Keratinocyte (primary cell): Measurements from ENCODE around the gene CHN2. TPM values are rescaled to one million over a fixed set of nuclear protein-coding genes. Genes with fewer than 3 reads are reported as not detected.
"Not testable (repeated sequence)": the region's sequence is repeated elsewhere in the genome, so short reads cannot be mapped to it uniquely, and the experiment has no call there.

Experiments used
- DNase-seq: peaks from one replicate; pipeline ENCODE4 v3.0.0-alpha.2; 2011; ENCODE audit warnings: low read depth, missing footprints, low spot score
- FAIRE-seq: peaks from 2 replicates; lab custom pipeline; 2011; peaks lifted over from hg19 to GRCh38; lab: Jason Lieb, UNC
- H2AFZ ChIP-seq: 2 replicates; pipeline ENCODE4 v1.6.0; 2012; ENCODE audit warnings: low read length, control low read depth, inconsistent platforms; ENCODE audit not compliant: control insufficient read depth
- H3K27ac ChIP-seq: 2 replicates; pipeline ENCODE4 v1.5.1; 2011; ENCODE audit warnings: low read length; ENCODE audit not compliant: control insufficient read depth, insufficient read depth
- H3K27me3 ChIP-seq: 3 replicates; pipeline ENCODE4 v1.6.0; 2011; ENCODE audit warnings: low read length; ENCODE audit not compliant: control insufficient read depth, insufficient read depth; ENCODE audit errors: extremely low read depth
- H3K36me3 ChIP-seq, 2 experiments: 2 replicates in 1 of 2; 3 replicates in 1 of 2; pipeline ENCODE4 v1.5.1; 2011; ENCODE audit warnings: low read length in 2 of 2, mild to moderate bottlenecking in 1 of 2; ENCODE audit not compliant: control insufficient read depth in 2 of 2, insufficient read depth in 2 of 2; ENCODE audit errors: extremely low read depth in 1 of 2
- H3K4me1 ChIP-seq: 3 replicates; pipeline ENCODE4 v1.5.1; 2011; ENCODE audit warnings: low read length; ENCODE audit not compliant: control insufficient read depth, insufficient read depth; ENCODE audit errors: extremely low read depth
- H3K4me2 ChIP-seq: 3 replicates; pipeline ENCODE4 v1.6.0; 2011; ENCODE audit warnings: low read depth, low read length; ENCODE audit not compliant: control insufficient read depth, insufficient read depth; ENCODE audit errors: extremely low read depth
- H3K4me3 ChIP-seq, 3 experiments: fragments of 200-600 bp in 1 of 3; sonication (generic) in 1 of 3; 2 replicates in 2 of 3; 3 replicates in 1 of 3; pipeline ENCODE4 v1.5.1; 2011 to 2016; ENCODE audit warnings: low read length in 3 of 3, mild to moderate bottlenecking in 3 of 3, control low read depth in 2 of 3, inconsistent platforms in 1 of 3, low read depth in 1 of 3, mixed read lengths in 1 of 3, mixed run types in 1 of 3, moderate library complexity in 1 of 3; ENCODE audit not compliant: control insufficient read depth in 2 of 3, insufficient read depth in 2 of 3; ENCODE audit errors: extremely low read depth in 1 of 3
- H3K79me2 ChIP-seq: 2 replicates; pipeline ENCODE4 v1.6.0; 2012; ENCODE audit warnings: low read length; ENCODE audit not compliant: control insufficient read depth, insufficient read depth
- H3K9ac ChIP-seq: 3 replicates; pipeline ENCODE4 v1.6.0; 2011; ENCODE audit warnings: low read length; ENCODE audit not compliant: control insufficient read depth, insufficient read depth; ENCODE audit errors: extremely low read depth
- H3K9me1 ChIP-seq: 3 replicates; pipeline ENCODE4 v1.6.0; 2011; ENCODE audit warnings: low read length; ENCODE audit not compliant: control insufficient read depth, insufficient read depth; ENCODE audit errors: extremely low read depth
- H3K9me3 ChIP-seq: 2 replicates; pipeline ENCODE4 v1.5.1; 2012; ENCODE audit warnings: low read depth, low read length; ENCODE audit not compliant: control insufficient read depth
- H4K20me1 ChIP-seq: 3 replicates; pipeline ENCODE4 v1.6.0; 2011; ENCODE audit warnings: low read length; ENCODE audit not compliant: control insufficient read depth, insufficient read depth; ENCODE audit errors: extremely low read depth
- CTCF ChIP-seq, 3 experiments: IDR thresholded peaks in 1 of 3; conservative IDR thresholded peaks in 1 of 3; optimal IDR thresholded peaks in 1 of 3; 2 replicates in 2 of 3; 3 replicates in 1 of 3; pipeline versions ENCODE3 to v1.5.1; 2011; ENCODE audit warnings: low read length in 3 of 3, mild to moderate bottlenecking in 3 of 3, moderate library complexity in 2 of 3, control low read depth in 1 of 3, inconsistent platforms in 1 of 3; ENCODE audit not compliant: insufficient read depth in 2 of 3; ENCODE audit errors: extremely low read depth in 1 of 3
- EZH2 ChIP-seq: IDR thresholded peaks from one replicate; pipeline ENCODE4 v1.6.1; 2012; ENCODE audit warnings: inconsistent platforms, mild to moderate bottlenecking, low read length, moderate library complexity
- dilution Hi-C: fragments of 300-500 bp; cut with MboI; formaldehyde crosslinking; loops from one replicate; pipeline ENCODE4 v1.7.0; 2020; ENCODE audit warnings: low sequenced_read_pairs; ENCODE audit not compliant: extremely low pct_ligation_motif_present
- polyA plus RNA-seq, 5 experiments: library from polyadenylated mRNA; depleted of rRNA in 3 of 5; stranded (reverse) in 3 of 5; stranded (forward) in 1 of 5; unstranded in 1 of 5; fragments of >200 nt; gene quantifications; 1 replicate in 1 of 5; 2 replicates in 3 of 5; 3 replicates in 1 of 5; pipeline versions ENCODE4 v1.2.1 to v1.2.3, GENCODE V29; 2011 to 2012; ENCODE audit warnings: missing spikeins in 2 of 5, low read depth in 1 of 5, low replicate concordance in 1 of 5

Gene CHN2
- polyA plus RNA-seq, 1 donor (not counting 4 experiments of a cell fraction or from before 2014, with no cell fraction given), result 1.8 TPM

- Histone ChIP-seq H3K4me2 (no peak overlapping the region), H3K9ac (no peak overlapping the region), H2AFZ (no peak overlapping the region), H3K4me1 (no peaks in the 10 kb centered on the region), H4K20me1 (no peaks in the 10 kb centered on the region), H3K79me2 (no peaks in the 10 kb centered on the region), H3K9me3 (no peaks in the 10 kb centered on the region), H3K27ac (no peak overlapping the region), H3K27me3 (no peaks in the 10 kb centered on the region), H3K4me3 (no peak overlapping the region), H3K36me3 (no peaks in the 10 kb centered on the region), H3K9me1 (no peaks in the 10 kb centered on the region)
- DNase-seq, result no peak
- FAIRE-seq, result no peak
- dilution Hi-C loops, result no loop called here
- TF ChIP-seq CTCF (optimal IDR thresholded peaks at IDR 0.05 in 1 of 3, IDR thresholded peaks at IDR 0.05 in 1 of 3, conservative IDR thresholded peaks at IDR 0.05 in 1 of 3; ENCODE audit: extremely low read depth in 1 of 3, insufficient read depth in 2 of 3, low read length in 3 of 3) (no peak), EZH2 (no peak)
Observed at GRCh38 chr7:29208410-29209250, 14.1 kb downstream of the CHN2 start.

GRCh38 chr7:29209745-29210144 is 15.2 kb downstream of the CHN2 start:
- Histone ChIP-seq H4K20me1 (no peaks in the 10 kb centered on the region), H3K27me3 (no peaks in the 10 kb centered on the region), H3K27ac (no peak overlapping the region), H2AFZ (no peak overlapping the region), H3K9me1 (no peaks in the 10 kb centered on the region), H3K79me2 (no peaks in the 10 kb centered on the region), H3K9me3 (no peaks in the 10 kb centered on the region), H3K4me2 (no peak overlapping the region), H3K4me3 (no peak overlapping the region), H3K9ac (no peak overlapping the region), H3K36me3 (no peaks in the 10 kb centered on the region), H3K4me1 (peaks cover 4% of the 10 kb centered on the region)
- no peak for TF ChIP-seq EZH2
- TF ChIP-seq CTCF (optimal IDR thresholded peaks at IDR 0.05 in 1 of 3, IDR thresholded peaks at IDR 0.05 in 1 of 3, conservative IDR thresholded peaks at IDR 0.05 in 1 of 3; ENCODE audit: extremely low read depth in 1 of 3, insufficient read depth in 2 of 3, low read length in 3 of 3), result no peak
- dilution Hi-C loops, result no loop called here
- DNase-seq, result no peak
- no peak for FAIRE-seq

GRCh38 chr7:29212736-29213135 is 18.2 kb downstream of the CHN2 start:
- FAIRE-seq, dilution Hi-C loops: not testable (repeated sequence)

More at GRCh38 chr7:29212736-29213135, 18.2 kb downstream of the CHN2 start:
- H3K27me3 ChIP-seq, H4K20me1 ChIP-seq, H3K79me2 ChIP-seq, H3K27ac ChIP-seq, H3K4me3 ChIP-seq, H3K9me3 ChIP-seq, H2AFZ ChIP-seq, H3K4me2 ChIP-seq, DNase-seq, H3K4me1 ChIP-seq, H3K9ac ChIP-seq, H3K9me1 ChIP-seq, H3K36me3 ChIP-seq: not testable (repeated sequence)
